A549 (cell line): ENCODE results near the gene RRAGD. TPM values are rescaled to one million over a fixed set of nuclear protein-coding genes. Genes with fewer than 3 reads are reported as not detected.

ENCODE experiments used
- ATAC-seq, 2 experiments: fragments of 200-7000 bp in 1 of 2; fragments of >200 bp in 1 of 2; cut with Nextera tagmentation in 1 of 2; cut with Tn5 transposase in 1 of 2; 3 replicates each; pipeline versions ENCODE4 v1.8.0 to v1.9.1; 2018 to 2020; ENCODE audit warnings: mild to moderate bottlenecking in 1 of 2, moderate library complexity in 1 of 2
- CTCF ChIA-PET: fragments of 300-600 bp; sonication (Branson Sonifier 250); formaldehyde crosslinking; extraction: SDS; loops from one replicate; lab custom pipeline; 2021; ENCODE audit warnings: antibody characterized with exemption, inconsistent platforms; lab: Yijun Ruan, JAX
- POLR2A ChIA-PET: fragments of 350-600 bp; formaldehyde crosslinking; extraction: SDS; loops from one replicate; lab custom pipeline; 2021; ENCODE audit warnings: antibody characterized with exemption, inconsistent platforms; lab: Yijun Ruan, JAX
- DNase-seq, 2 experiments: peaks; one replicate each; pipeline versions ENCODE4 v3.0.0 to v3.0.0-alpha.2; 2011 to 2016; ENCODE audit warnings: low read depth in 1 of 2, low spot score in 1 of 2
- FAIRE-seq: peaks from 2 replicates; lab custom pipeline; 2011; peaks lifted over from hg19 to GRCh38; lab: Jason Lieb, UNC
- H3K27ac ChIP-seq, 2 experiments: fragments of >200 bp; sonication (Bioruptor Twin); formaldehyde crosslinking; 3 replicates each; pipeline ENCODE4 v1.5.1; 2016 to 2017
- H3K4me1 ChIP-seq: fragments of >200 bp; sonication (Bioruptor Twin); formaldehyde crosslinking; 3 replicates; pipeline ENCODE4 v1.6.1; 2016
- H3K4me2 ChIP-seq: fragments of >200 bp; sonication (Bioruptor Twin); formaldehyde crosslinking; 3 replicates; pipeline ENCODE4 v1.6.1; 2016
- H3K4me3 ChIP-seq: fragments of >200 bp; sonication (Bioruptor Twin); formaldehyde crosslinking; 3 replicates; pipeline ENCODE4 v1.5.1; 2016
- H3K9me3 ChIP-seq: fragments of >200 bp; sonication (Bioruptor Twin); formaldehyde crosslinking; 3 replicates; pipeline ENCODE4 v1.6.1; 2016
- BCL3 ChIP-seq: fragments of >200 bp; sonication (Bioruptor Twin); formaldehyde crosslinking; IDR thresholded peaks from 3 replicates; pipeline ENCODE4 v1.6.1; 2016
- BHLHE40 ChIP-seq: IDR thresholded peaks from 2 replicates; pipeline ENCODE4 v1.6.1; 2012; ENCODE audit warnings: low read depth, low read length, inconsistent platforms
- CBX8 ChIP-seq: fragments of 200-600 bp; sonication (generic); IDR thresholded peaks from 2 replicates; pipeline ENCODE4 v1.6.1; 2016
- CHD4 ChIP-seq: fragments of 200-600 bp; sonication (generic); IDR thresholded peaks from 2 replicates; pipeline ENCODE4 v1.6.1; 2016; ENCODE audit warnings: antibody characterized with exemption, mild to moderate bottlenecking, borderline replicate concordance
- CTCF ChIP-seq: fragments of >200 bp; sonication (Bioruptor Twin); formaldehyde crosslinking; IDR thresholded peaks from 3 replicates; pipeline ENCODE4 v1.5.1; 2016
- GATA3 ChIP-seq: IDR thresholded peaks from 2 replicates; pipeline ENCODE4 v1.6.1; 2012; ENCODE audit warnings: borderline replicate concordance
- HEYL ChIP-seq: fragments of 250-450 bp; sonication (Bioruptor Pico); IDR thresholded peaks from 2 replicates; pipeline ENCODE4 v1.8.0; 2021; ENCODE audit warnings: mild to moderate bottlenecking, moderate library complexity
- HOXA7 ChIP-seq: fragments of 250-450 bp; sonication (Bioruptor Pico); IDR thresholded peaks from 2 replicates; pipeline ENCODE4 v1.5.0; 2020; ENCODE audit warnings: mild to moderate bottlenecking, moderate library complexity
- JUN ChIP-seq, 2 experiments: fragments of >200 bp; sonication (Bioruptor Twin); formaldehyde crosslinking; IDR thresholded peaks; 2 replicates in 1 of 2; 3 replicates in 1 of 2; pipeline ENCODE4 v1.6.1; 2016 to 2017
- JUNB ChIP-seq: fragments of >200 bp; sonication (Bioruptor Twin); formaldehyde crosslinking; IDR thresholded peaks from 2 replicates; pipeline ENCODE4 v1.6.1; 2016
- KDM1A ChIP-seq: fragments of 200-600 bp; sonication (generic); IDR thresholded peaks from 2 replicates; pipeline ENCODE4 v1.6.1; 2016; ENCODE audit warnings: low read depth, mild to moderate bottlenecking
- MYC ChIP-seq: IDR thresholded peaks from 2 replicates; pipeline ENCODE4 v1.6.1; 2012; ENCODE audit warnings: mild to moderate bottlenecking, inconsistent platforms, low read length, improper control_type of control experiment, borderline replicate concordance
- NFE2L2 ChIP-seq: fragments of 150-350 bp; conservative IDR thresholded peaks from 2 replicates; pipeline ENCODE4 v1.6.1; 2014; ENCODE audit warnings: low read length
- NPAS2 ChIP-seq: fragments of 250-450 bp; sonication (Bioruptor Pico); IDR thresholded peaks from 2 replicates; pipeline ENCODE4 v1.8.0; 2022; ENCODE audit warnings: mild to moderate bottlenecking, moderate library complexity, borderline replicate concordance
- POLR2A ChIP-seq: IDR thresholded peaks from 2 replicates; pipeline ENCODE4 v1.6.1; 2012; ENCODE audit warnings: mild to moderate bottlenecking, low read length
- RARB ChIP-seq: fragments of 250-450 bp; sonication (Bioruptor Pico); IDR thresholded peaks from 2 replicates; pipeline ENCODE4 v1.8.0; 2021; ENCODE audit warnings: mild to moderate bottlenecking, moderate library complexity
- RCOR1 ChIP-seq: fragments of 150-350 bp; IDR thresholded peaks from 2 replicates; pipeline ENCODE4 v1.6.1; 2014; ENCODE audit warnings: antibody characterized with exemption, low read length, low read depth
- RNF2 ChIP-seq: fragments of 200-600 bp; sonication (generic); IDR thresholded peaks from 2 replicates; pipeline ENCODE4 v1.6.1; 2016; ENCODE audit warnings: low read depth, mild to moderate bottlenecking, antibody characterized with exemption, moderate library complexity, borderline replicate concordance
- SREBF2 ChIP-seq: fragments of 450-650 bp; IDR thresholded peaks from 2 replicates; pipeline ENCODE4 v1.6.1; 2014; ENCODE audit warnings: mild to moderate bottlenecking, moderate library complexity
- ZFP36 ChIP-seq: fragments of 450-650 bp; IDR thresholded peaks from 2 replicates; pipeline ENCODE4 v1.6.1; 2014; ENCODE audit warnings: borderline replicate concordance; ENCODE audit not compliant: partially characterized antibody
- WGBS: methylation state at CpG from one replicate; pipeline ENCODE4 v1.1.6; 2017; ENCODE audit errors: missing lambda C conversion rate; 5-methylcytosine and 5-hydroxymethylcytosine counted together
- polyA plus RNA-seq, 4 experiments: library from polyadenylated mRNA; depleted of rRNA in 3 of 4; stranded (reverse); fragments of >200 nt; fragmentation: RNase III in 1 of 4; extraction: RNeasy Plus Mini Kit Qiagen cat#74134 plus additional on column Dnase treatment in 1 of 4; gene quantifications; 2 replicates in 3 of 4; 3 replicates in 1 of 4; pipeline ENCODE4 v1.2.3, GENCODE V29; 2011 to 2017
- TF ChIP-seq, protein P1 (sequence below): IDR thresholded peaks from 2 replicates; pipeline ENCODE4 v1.6.1; 2012
- TF ChIP-seq, protein P2 (sequence below): fragments of 250-450 bp; sonication (Bioruptor Pico); IDR thresholded peaks from 2 replicates; pipeline ENCODE4 v1.5.0; 2021; ENCODE audit warnings: mild to moderate bottlenecking, moderate library complexity, borderline replicate concordance
- TF ChIP-seq, protein P3 (sequence below): fragments of 150-350 bp; IDR thresholded peaks from 2 replicates; pipeline ENCODE4 v1.6.1; 2014; ENCODE audit warnings: low read depth, mild to moderate bottlenecking, low read length
- TF ChIP-seq, protein P4 (sequence below): fragments of >200 bp; sonication (Bioruptor Twin); formaldehyde crosslinking; IDR thresholded peaks from 2 replicates; pipeline ENCODE4 v1.6.1; 2016

The RRAGD gene
- polyA plus RNA-seq, 2 of the 4 experiments (the other 2 are of a cell fraction): 0.72 to 1.2 TPM

- POLR2A ChIA-PET: no interaction called here
These were observed 58.2 kb downstream of the RRAGD start for GRCh38 chr6:89353702-89354392.

GRCh38 chr6:89353118-89353556 is 58.9 kb downstream of the RRAGD start:
- Histone ChIP-seq H3K27ac (peak overlapping the region; percentile 94 to 98), H3K4me3 (peak overlapping the region; percentile 72), H3K4me2 (peak overlapping the region; percentile 73), H3K4me1 (peaks cover 9% of the 10 kb centered on the region; the same call in 1 of the 3 replicates), H3K9me3 (no peaks in the 10 kb centered on the region)
- DNase-seq (peak in 1 of 2 experiments; percentile 6), ATAC-seq (no peak), FAIRE-seq (no peak)
- WGBS: 85% methylated on average over 19 of the region's 27 CpGs
- POLR2A ChIA-PET: interaction anchor here (0.8 to 1.8 kb wide), 6 partner anchors 11 to 476 kb away, joined by 3 to 13 read pairs (median 4); partner anchors contain the start of genes CASP8AP2 and PM20D2
- CTCF ChIA-PET: interaction anchor here (1.1 kb wide), 1 partner anchor 19 kb away, joined by 3 read pairs; no protein-coding TSS in a partner anchor
- TF ChIP-seq JUNB (no peak), CTCF (no peak), CHD4 (no peak), ZFP36 (no peak), MYC (no peak), BCL3 (no peak), SREBF2 (no peak), KDM1A (no peak), GATA3 (no peak), NPAS2 (CRISPR knock-in tag) (no peak), BHLHE40 (no peak)
- TF ChIP-seq, protein P1, sequence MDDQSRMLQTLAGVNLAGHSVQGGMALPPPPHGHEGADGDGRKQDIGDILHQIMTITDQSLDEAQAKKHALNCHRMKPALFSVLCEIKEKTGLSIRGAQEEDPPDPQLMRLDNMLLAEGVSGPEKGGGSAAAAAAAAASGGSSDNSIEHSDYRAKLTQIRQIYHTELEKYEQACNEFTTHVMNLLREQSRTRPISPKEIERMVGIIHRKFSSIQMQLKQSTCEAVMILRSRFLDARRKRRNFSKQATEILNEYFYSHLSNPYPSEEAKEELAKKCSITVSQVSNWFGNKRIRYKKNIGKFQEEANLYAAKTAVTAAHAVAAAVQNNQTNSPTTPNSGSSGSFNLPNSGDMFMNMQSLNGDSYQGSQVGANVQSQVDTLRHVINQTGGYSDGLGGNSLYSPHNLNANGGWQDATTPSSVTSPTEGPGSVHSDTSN: no peak

More at GRCh38 chr6:89353702-89354392, 58.2 kb downstream of the RRAGD start:
- no peak overlapping the region for H3K27ac ChIP-seq
- FAIRE-seq (no peak), ATAC-seq (no peak), DNase-seq (no peak)
- H3K9me3 ChIP-seq: no peaks in the 10 kb centered on the region
- peaks cover 7% of the 10 kb centered on the region; the same call in 1 of the 3 replicates for H3K4me1 ChIP-seq
- WGBS: 97% methylated on average over 2 of the region's 2 CpGs
- no peak for TF ChIP-seq BHLHE40
- no peak for TF ChIP-seq POLR2A
- TF ChIP-seq HEYL (CRISPR knock-in tag): no peak
- no peak for TF ChIP-seq HOXA7
- TF ChIP-seq, protein P2, sequence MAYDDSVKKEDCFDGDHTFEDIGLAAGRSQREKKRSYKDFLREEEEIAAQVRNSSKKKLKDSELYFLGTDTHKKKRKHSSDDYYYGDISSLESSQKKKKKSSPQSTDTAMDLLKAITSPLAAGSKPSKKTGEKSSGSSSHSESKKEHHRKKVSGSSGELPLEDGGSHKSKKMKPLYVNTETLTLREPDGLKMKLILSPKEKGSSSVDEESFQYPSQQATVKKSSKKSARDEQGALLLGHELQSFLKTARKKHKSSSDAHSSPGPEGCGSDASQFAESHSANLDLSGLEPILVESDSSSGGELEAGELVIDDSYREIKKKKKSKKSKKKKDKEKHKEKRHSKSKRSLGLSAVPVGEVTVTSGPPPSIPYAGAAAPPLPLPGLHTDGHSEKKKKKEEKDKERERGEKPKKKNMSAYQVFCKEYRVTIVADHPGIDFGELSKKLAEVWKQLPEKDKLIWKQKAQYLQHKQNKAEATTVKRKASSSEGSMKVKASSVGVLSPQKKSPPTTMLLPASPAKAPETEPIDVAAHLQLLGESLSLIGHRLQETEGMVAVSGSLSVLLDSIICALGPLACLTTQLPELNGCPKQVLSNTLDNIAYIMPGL (CRISPR knock-in tag): no peak
- no peak for TF ChIP-seq CTCF
- no peak for TF ChIP-seq ZFP36
- TF ChIP-seq, protein P3, sequence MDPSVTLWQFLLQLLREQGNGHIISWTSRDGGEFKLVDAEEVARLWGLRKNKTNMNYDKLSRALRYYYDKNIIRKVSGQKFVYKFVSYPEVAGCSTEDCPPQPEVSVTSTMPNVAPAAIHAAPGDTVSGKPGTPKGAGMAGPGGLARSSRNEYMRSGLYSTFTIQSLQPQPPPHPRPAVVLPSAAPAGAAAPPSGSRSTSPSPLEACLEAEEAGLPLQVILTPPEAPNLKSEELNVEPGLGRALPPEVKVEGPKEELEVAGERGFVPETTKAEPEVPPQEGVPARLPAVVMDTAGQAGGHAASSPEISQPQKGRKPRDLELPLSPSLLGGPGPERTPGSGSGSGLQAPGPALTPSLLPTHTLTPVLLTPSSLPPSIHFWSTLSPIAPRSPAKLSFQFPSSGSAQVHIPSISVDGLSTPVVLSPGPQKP: no peak
- TF ChIP-seq RARB (CRISPR knock-in tag): no peak
- TF ChIP-seq SREBF2: no peak
- TF ChIP-seq CBX8: no peak
- TF ChIP-seq RCOR1: no peak
- TF ChIP-seq NPAS2 (CRISPR knock-in tag): no peak
- no peak for TF ChIP-seq NFE2L2
- TF ChIP-seq, protein P4, sequence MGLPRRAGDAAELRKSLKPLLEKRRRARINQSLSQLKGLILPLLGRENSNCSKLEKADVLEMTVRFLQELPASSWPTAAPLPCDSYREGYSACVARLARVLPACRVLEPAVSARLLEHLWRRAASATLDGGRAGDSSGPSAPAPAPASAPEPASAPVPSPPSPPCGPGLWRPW: no peak
- TF ChIP-seq RNF2: no peak
- TF ChIP-seq CHD4: no peak
- TF ChIP-seq JUN (IDR thresholded peaks at IDR 0.05): no peak
- CTCF ChIA-PET: interaction anchor here (0.6 to 1.1 kb wide), 2 partner anchors 18 to 55 kb away, joined by 3 read pairs; no protein-coding TSS in a partner anchor
- H3K4me3 ChIP-seq: no peak overlapping the region
- no peak overlapping the region for H3K4me2 ChIP-seq
